AG04450 (cell line): ENCODE measurements around the gene SCFD2. TPM values are rescaled to one million over a fixed set of nuclear protein-coding genes. Genes with fewer than 3 reads are reported as not detected.
A peak's percentile ranks its signal among the peaks of the same experiment; 100 is the strongest.
"Not testable (repeated sequence)": the region's sequence is repeated elsewhere in the genome, so short reads cannot be mapped to it uniquely, and the experiment has no call there.

ENCODE experiments used
- CTCF ChIA-PET: fragments of 300-600, 350-600 bp; formaldehyde crosslinking; extraction: SDS; loops from one replicate; lab custom pipeline; 2022; ENCODE audit warnings: antibody characterized with exemption, inconsistent platforms; lab: Charles Lee
- POLR2A ChIA-PET: fragments of 350-600 bp; formaldehyde crosslinking; extraction: SDS; loops from one replicate; lab custom pipeline; 2021; ENCODE audit warnings: antibody characterized with exemption, inconsistent platforms; lab: Yijun Ruan, JAX
- DNase-seq: peaks from one replicate; pipeline ENCODE4 v3.0.0-alpha.2; 2011; ENCODE audit warnings: low read depth, low spot score
- H3K27ac ChIP-seq: one replicate; pipeline ENCODE4 v1.5.1; 2012; ENCODE audit warnings: low read depth, low read length, control low read depth
- H3K27me3 ChIP-seq: one replicate; pipeline ENCODE4 v1.6.0; 2012; ENCODE audit warnings: low read length; ENCODE audit not compliant: control insufficient read depth, insufficient read depth
- H3K4me3 ChIP-seq: 2 replicates; pipeline ENCODE4 v1.5.1; 2011; ENCODE audit warnings: mild to moderate bottlenecking, low read depth, low read length, control low read depth
- H3K9me3 ChIP-seq: 2 replicates; pipeline ENCODE4 v1.5.1; 2012; ENCODE audit warnings: low read length; ENCODE audit not compliant: control insufficient read depth, insufficient read depth
- polyA plus RNA-seq: library from polyadenylated mRNA; depleted of rRNA; stranded (reverse); fragments of >200 nt; gene quantifications from 2 replicates; pipeline ENCODE4 v1.2.3, GENCODE V29; 2011
- TF ChIP-seq, protein P1 (sequence below): IDR thresholded peaks from 2 replicates; pipeline ENCODE4 v1.5.1; 2011; ENCODE audit warnings: low read depth, low read length, control low read depth, inconsistent platforms

SCFD2 gene
- polyA plus RNA-seq, 1 experiment: 16.4 TPM

DNA sequence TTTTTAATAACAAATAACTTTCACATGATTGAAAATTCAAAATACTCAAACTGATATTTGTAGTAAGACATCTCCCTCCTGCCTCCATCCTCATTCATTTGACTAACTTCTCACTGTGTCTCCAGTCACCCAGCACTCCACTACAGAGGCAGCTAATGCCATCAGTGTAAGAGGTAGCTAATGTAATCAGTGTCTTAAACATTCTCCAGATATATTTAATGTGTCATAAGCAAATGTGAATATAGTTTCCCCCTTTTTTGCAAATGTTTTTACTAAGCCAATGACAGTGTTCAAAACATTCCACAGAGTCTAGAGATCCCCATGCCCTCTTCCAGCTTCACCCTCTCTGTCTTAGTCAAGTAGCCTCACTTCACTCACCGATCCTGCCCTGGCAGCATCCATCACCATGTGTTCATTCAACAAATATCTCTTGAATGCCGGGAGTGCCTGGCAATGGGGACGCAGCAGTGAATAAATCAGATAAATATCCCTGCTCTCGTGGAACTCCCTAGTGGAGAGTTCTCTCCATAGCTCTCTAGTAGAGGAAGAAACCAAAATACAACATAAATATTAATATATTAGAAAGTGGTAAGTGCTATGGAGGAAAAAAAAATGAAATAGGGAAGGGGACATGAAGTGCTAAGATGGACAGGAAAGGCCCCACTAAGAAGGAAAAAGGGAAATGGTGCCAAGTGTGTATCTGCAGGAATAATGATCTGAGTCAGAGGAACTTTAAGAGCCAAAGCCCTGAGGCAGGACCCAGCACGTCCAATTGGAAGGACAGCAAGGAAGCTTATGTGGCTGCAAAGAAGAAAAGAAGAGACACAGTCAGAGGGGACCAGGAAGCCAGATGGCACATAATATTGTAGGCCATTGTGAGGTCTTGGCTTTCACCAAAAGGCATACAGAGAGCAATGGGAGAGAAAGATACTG lies 18.7 kb downstream of the SCFD2 start:
- Histone ChIP-seq H3K27me3 (no peaks in the 10 kb centered on the region), H3K4me3 (no peak overlapping the region), H3K9me3 (no peaks in the 10 kb centered on the region), H3K27ac (no peak overlapping the region)
- TF ChIP-seq, protein P1, sequence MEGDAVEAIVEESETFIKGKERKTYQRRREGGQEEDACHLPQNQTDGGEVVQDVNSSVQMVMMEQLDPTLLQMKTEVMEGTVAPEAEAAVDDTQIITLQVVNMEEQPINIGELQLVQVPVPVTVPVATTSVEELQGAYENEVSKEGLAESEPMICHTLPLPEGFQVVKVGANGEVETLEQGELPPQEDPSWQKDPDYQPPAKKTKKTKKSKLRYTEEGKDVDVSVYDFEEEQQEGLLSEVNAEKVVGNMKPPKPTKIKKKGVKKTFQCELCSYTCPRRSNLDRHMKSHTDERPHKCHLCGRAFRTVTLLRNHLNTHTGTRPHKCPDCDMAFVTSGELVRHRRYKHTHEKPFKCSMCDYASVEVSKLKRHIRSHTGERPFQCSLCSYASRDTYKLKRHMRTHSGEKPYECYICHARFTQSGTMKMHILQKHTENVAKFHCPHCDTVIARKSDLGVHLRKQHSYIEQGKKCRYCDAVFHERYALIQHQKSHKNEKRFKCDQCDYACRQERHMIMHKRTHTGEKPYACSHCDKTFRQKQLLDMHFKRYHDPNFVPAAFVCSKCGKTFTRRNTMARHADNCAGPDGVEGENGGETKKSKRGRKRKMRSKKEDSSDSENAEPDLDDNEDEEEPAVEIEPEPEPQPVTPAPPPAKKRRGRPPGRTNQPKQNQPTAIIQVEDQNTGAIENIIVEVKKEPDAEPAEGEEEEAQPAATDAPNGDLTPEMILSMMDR: peak; percentile 21; the same call in 1 of the 2 replicates
- CTCF ChIA-PET: interaction anchor here (0.6 kb wide), 1 partner anchor 149 kb away, joined by 3 read pairs; no protein-coding TSS in a partner anchor
- no peak for DNase-seq
- POLR2A ChIA-PET: no interaction called here

DNA sequence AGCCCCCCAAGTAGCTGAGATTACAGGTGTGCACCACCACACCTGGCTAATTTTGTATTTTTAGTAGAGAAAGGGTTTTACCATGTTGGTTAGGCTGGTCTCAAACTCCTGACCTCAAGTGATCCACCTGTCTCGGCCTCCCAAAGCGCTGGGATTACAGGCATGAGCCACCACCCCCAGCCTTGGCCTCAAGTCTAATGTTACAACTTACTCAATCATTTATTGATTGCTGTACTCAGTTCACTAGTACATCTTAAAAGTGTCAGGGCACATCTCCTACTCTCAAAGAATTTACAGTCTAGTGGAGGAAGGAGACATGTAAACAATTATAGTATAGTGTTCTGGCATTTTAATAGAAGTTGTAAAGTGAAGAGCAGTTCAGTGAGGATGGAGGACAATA lies 19.5 kb downstream of the SCFD2 start:
- H3K9me3 ChIP-seq, H3K27me3 ChIP-seq, DNase-seq, H3K27ac ChIP-seq, POLR2A ChIA-PET, H3K4me3 ChIP-seq: not testable (repeated sequence)
- CTCF ChIA-PET: interaction anchor here (0.6 kb wide), 1 partner anchor 149 kb away, joined by 3 read pairs; no protein-coding TSS in a partner anchor

DNA sequence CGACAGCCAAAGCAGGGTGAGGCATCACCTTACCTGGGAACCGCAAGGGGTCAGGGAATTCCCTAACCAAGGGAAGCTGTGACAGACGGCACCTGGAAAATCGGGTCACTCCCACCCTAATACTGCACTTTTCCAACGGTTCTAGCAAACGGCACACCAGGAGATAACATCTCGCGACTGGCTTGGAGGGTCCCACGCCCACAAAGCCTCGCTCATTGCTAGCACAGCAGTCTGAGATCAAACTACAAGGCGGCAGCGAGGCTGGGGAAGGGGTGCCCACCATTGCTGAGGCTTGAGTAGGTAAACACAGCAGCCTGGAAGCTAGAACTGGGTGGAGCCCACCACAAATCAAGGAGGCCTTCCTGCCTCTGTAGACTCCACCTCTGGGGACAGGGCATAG lies 25.7 kb downstream of the SCFD2 start:
- CTCF ChIA-PET: not testable (repeated sequence)

DNA sequence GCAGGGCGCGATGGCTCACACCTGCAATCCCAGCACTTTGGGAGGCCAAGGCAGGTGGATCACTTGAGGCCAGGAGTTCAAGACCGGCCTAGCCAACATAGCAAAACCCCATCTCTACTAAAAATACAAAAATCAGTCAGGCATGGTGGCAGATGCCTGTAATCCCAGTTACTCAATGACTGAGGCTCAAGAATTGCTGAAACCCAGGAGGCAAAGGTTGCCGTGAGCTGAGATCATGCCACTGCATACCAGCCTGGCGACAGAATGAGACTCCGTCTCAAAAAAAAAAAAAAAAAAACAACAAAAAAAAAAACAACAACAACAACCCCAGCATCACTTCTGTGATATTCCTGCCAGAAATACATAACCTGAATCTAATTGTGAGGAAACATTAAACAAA lies 30.9 kb downstream of the SCFD2 start:
- H3K9me3 ChIP-seq, H3K27ac ChIP-seq, CTCF ChIA-PET, H3K4me3 ChIP-seq, DNase-seq, H3K27me3 ChIP-seq, POLR2A ChIA-PET: not testable (repeated sequence)

More for the DNA sequence above, 25.7 kb downstream of the SCFD2 start:
- H3K9me3 ChIP-seq, POLR2A ChIA-PET, H3K27me3 ChIP-seq, H3K4me3 ChIP-seq, H3K27ac ChIP-seq, DNase-seq: not testable (repeated sequence)

DNA sequence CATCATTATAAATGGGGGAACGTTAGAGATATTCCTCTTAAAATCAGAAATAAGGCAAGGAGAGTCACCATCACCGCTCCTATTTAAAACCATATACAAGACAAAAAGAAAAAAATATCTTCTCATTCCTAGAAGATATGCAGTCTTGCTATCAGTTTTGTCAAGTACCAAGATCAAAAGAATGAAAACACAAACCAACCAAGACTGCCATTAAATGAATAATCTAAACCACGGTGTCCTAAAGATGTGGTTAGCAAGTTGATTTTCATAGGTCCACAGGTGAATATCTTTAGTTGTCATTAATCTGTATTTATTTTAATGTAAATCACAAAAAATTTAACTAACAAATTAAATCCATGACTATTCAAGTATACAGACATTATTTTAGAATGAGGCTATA lies 39.3 kb downstream of the SCFD2 start:
- ChIA-PET POLR2A (no interaction called here), CTCF (no interaction called here)
- TF ChIP-seq, protein P1: no peak

DNA sequence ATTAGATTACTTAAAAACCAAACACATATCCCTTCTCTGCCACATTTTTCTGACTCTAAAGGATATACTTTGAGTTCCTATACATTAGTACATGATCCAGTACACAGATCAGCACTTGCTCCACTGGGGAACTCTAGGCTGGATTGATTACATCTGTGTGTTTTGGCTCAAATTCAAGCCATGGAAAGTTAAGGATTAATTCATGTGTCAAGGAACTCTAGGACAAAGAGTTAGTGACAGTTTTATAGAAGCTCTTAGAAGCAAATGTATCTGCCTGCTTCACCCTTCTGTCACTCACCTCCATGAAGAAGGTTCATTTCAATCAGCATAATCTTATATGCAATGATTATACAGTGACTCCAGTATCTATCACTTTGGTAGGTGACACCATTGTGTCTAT lies 43.2 kb downstream of the SCFD2 start:
- Histone ChIP-seq H3K9me3 (no peaks in the 10 kb centered on the region), H3K4me3 (no peak overlapping the region), H3K27me3 (no peaks in the 10 kb centered on the region), H3K27ac (no peak overlapping the region)
- CTCF ChIA-PET: no interaction called here
- POLR2A ChIA-PET: no interaction called here
- TF ChIP-seq, protein P1: no peak
- DNase-seq: no peak

More for the DNA sequence above, 39.3 kb downstream of the SCFD2 start:
- Histone ChIP-seq H3K27ac (no peak overlapping the region), H3K4me3 (no peak overlapping the region), H3K9me3 (no peaks in the 10 kb centered on the region; the same call in 1 of the 2 replicates), H3K27me3 (no peaks in the 10 kb centered on the region)
- no peak for DNase-seq
